H1 (cell line): Measurements from ENCODE around the gene BABAM2. TPM values are rescaled to one million over a fixed set of nuclear protein-coding genes. Genes with fewer than 3 reads are reported as not detected.

ENCODE experiments used
- CTCF ChIA-PET: fragments of 300-600 bp; sonication (Branson Sonifier 250); formaldehyde crosslinking; loops from one replicate; lab custom pipeline; 2021; ENCODE audit not compliant: partially characterized antibody; lab: Charles Lee
- POLR2A ChIA-PET: fragments of 300-600 bp; sonication (Branson Sonifier 250); formaldehyde crosslinking; loops from one replicate; lab custom pipeline; 2021; ENCODE audit warnings: inconsistent platforms; ENCODE audit not compliant: partially characterized antibody; lab: Charles Lee
- DNase-seq, 2 experiments: peaks; one replicate each; pipeline versions ENCODE4 v3.0.0 to v3.0.0-alpha.2; 2010 to 2022; ENCODE audit warnings: low spot score in 2 of 2, low read depth in 1 of 2, mixed read lengths in 1 of 2
- FAIRE-seq: peaks from 2 replicates; lab custom pipeline; 2011; peaks lifted over from hg19 to GRCh38; lab: Jason Lieb, UNC
- H2AFZ ChIP-seq: 2 replicates; pipeline ENCODE4 v1.8.1; 2012; ENCODE audit warnings: low read length, inconsistent platforms
- H2AK5ac ChIP-seq: 2 replicates; pipeline ENCODE4 v1.6.1; 2013; ENCODE audit warnings: low read depth, low read length
- H2BK120ac ChIP-seq: replicated peaks from 2 replicates; pipeline ENCODE3; 2013; ENCODE audit warnings: low read depth, low read length, inconsistent platforms
- H2BK12ac ChIP-seq: 2 replicates; pipeline ENCODE4 v1.6.1; 2013; ENCODE audit warnings: low read depth, low read length
- H2BK15ac ChIP-seq: 2 replicates; pipeline ENCODE4 v1.6.1; 2013; ENCODE audit warnings: low read length
- H2BK20ac ChIP-seq: 2 replicates; pipeline ENCODE4 v1.6.1; 2013; ENCODE audit warnings: low read length
- H2BK5ac ChIP-seq: 2 replicates; pipeline ENCODE4 v1.6.1; 2013; ENCODE audit warnings: low read depth, low read length
- H3K14ac ChIP-seq: 2 replicates; pipeline ENCODE4 v1.6.1; 2013; ENCODE audit warnings: inconsistent platforms; ENCODE audit not compliant: insufficient read length
- H3K18ac ChIP-seq: 2 replicates; pipeline ENCODE4 v1.6.1; 2013; ENCODE audit warnings: low read length; ENCODE audit errors: extremely low read depth
- H3K23ac ChIP-seq: 2 replicates; pipeline ENCODE4 v1.6.1; 2013; ENCODE audit warnings: inconsistent platforms; ENCODE audit not compliant: insufficient read length
- H3K23me2 ChIP-seq: 2 replicates; pipeline ENCODE4 v1.6.1; 2013; ENCODE audit warnings: low read depth, low read length
- H3K27ac ChIP-seq: 2 replicates; pipeline ENCODE4 v1.6.1; 2011; ENCODE audit warnings: low read depth, low read length, inconsistent platforms
- H3K27me3 ChIP-seq, 4 experiments: replicated peaks in 1 of 4; 1 replicate in 1 of 4; 2 replicates in 3 of 4; pipeline versions ENCODE4 v1.6.1 to v1.8.1; 2011 to 2013; ENCODE audit warnings: low read length in 3 of 4, mild to moderate bottlenecking in 3 of 4, inconsistent platforms in 2 of 4, mixed read lengths in 2 of 4, moderate library complexity in 1 of 4; ENCODE audit not compliant: control insufficient read depth in 3 of 4, insufficient read depth in 3 of 4; ENCODE audit errors: extremely low read depth in 1 of 4
- H3K36me3 ChIP-seq, 4 experiments: 2 replicates each; pipeline versions ENCODE4 v1.6.1 to v1.8.1; 2011 to 2013; ENCODE audit warnings: mild to moderate bottlenecking in 4 of 4, low read length in 3 of 4, moderate library complexity in 2 of 4, control low read depth in 1 of 4, inconsistent platforms in 1 of 4; ENCODE audit not compliant: insufficient read depth in 4 of 4, control insufficient read depth in 2 of 4
- H3K4ac ChIP-seq: replicated peaks from 2 replicates; pipeline ENCODE3; 2013; ENCODE audit warnings: low read length, low read depth, mixed read lengths, inconsistent platforms; ENCODE audit not compliant: insufficient read length
- H3K4me1 ChIP-seq, 4 experiments: replicated peaks in 1 of 4; 1 replicate in 1 of 4; 2 replicates in 3 of 4; pipeline versions ENCODE4 v1.6.1 to v1.8.1; 2011 to 2013; ENCODE audit warnings: low read length in 3 of 4, inconsistent platforms in 2 of 4, mixed read lengths in 1 of 4; ENCODE audit not compliant: insufficient read depth in 4 of 4, control insufficient read depth in 3 of 4
- H3K4me2 ChIP-seq, 2 experiments: 2 replicates each; pipeline versions ENCODE4 v1.6.1 to v1.8.1; 2011 to 2013; ENCODE audit warnings: low read depth in 2 of 2, low read length in 2 of 2, control low read depth in 1 of 2, inconsistent platforms in 1 of 2, mild to moderate bottlenecking in 1 of 2; ENCODE audit not compliant: insufficient read depth in 1 of 2
- H3K4me3 ChIP-seq, 4 experiments: fragments of 200-600, 300-600 bp in 1 of 4; sonication (generic), shearing (Covaris generic), sonication (Bioruptor Twin) in 1 of 4; 2 replicates each; pipeline versions ENCODE4 v1.5.1 to v1.8.1; 2011 to 2016; ENCODE audit warnings: low read length in 4 of 4, low read depth in 3 of 4, control low read depth in 2 of 4, inconsistent platforms in 2 of 4, mild to moderate bottlenecking in 2 of 4, mixed read lengths in 1 of 4, moderate library complexity in 1 of 4; ENCODE audit not compliant: insufficient read depth in 2 of 4; ENCODE audit errors: extremely low read depth in 1 of 4
- H3K56ac ChIP-seq: replicated peaks from 2 replicates; pipeline ENCODE3; 2013; ENCODE audit warnings: low read depth, mild to moderate bottlenecking, mixed read lengths, low read length, inconsistent platforms; ENCODE audit not compliant: insufficient read length
- H3K79me1 ChIP-seq: 2 replicates; pipeline ENCODE4 v1.6.1; 2013; ENCODE audit warnings: low read depth, low read length, control low read depth
- H3K79me2 ChIP-seq, 2 experiments: 2 replicates each; pipeline versions ENCODE4 v1.6.1 to v1.8.1; 2012 to 2013; ENCODE audit warnings: low read length in 2 of 2, mild to moderate bottlenecking in 2 of 2, inconsistent platforms in 1 of 2; ENCODE audit not compliant: insufficient read depth in 2 of 2, control insufficient read depth in 1 of 2
- H3K9ac ChIP-seq, 4 experiments: replicated peaks in 1 of 4; 1 replicate in 1 of 4; 2 replicates in 3 of 4; pipeline versions ENCODE4 v1.6.1 to v1.8.1; 2011 to 2013; ENCODE audit warnings: low read depth in 3 of 4, low read length in 3 of 4, control low read depth in 2 of 4, mild to moderate bottlenecking in 2 of 4, moderate library complexity in 2 of 4, inconsistent platforms in 1 of 4; ENCODE audit errors: extremely low read depth in 1 of 4
- H3K9me3 ChIP-seq, 2 experiments: 2 replicates each; pipeline versions ENCODE4 v1.6.1 to v1.8.1; 2012 to 2013; ENCODE audit warnings: mild to moderate bottlenecking in 2 of 2, moderate library complexity in 2 of 2, control low read depth in 1 of 2, inconsistent platforms in 1 of 2, low read depth in 1 of 2, low read length in 1 of 2, mixed read lengths in 1 of 2; ENCODE audit not compliant: insufficient read depth in 2 of 2
- H4K20me1 ChIP-seq, 2 experiments: replicated peaks in 1 of 2; 2 replicates each; pipeline versions ENCODE3 to v1.8.1; 2011 to 2013; ENCODE audit warnings: inconsistent platforms in 2 of 2, low read length in 2 of 2, mild to moderate bottlenecking in 1 of 2; ENCODE audit not compliant: insufficient read depth in 2 of 2, control insufficient read depth in 1 of 2
- H4K5ac ChIP-seq: 2 replicates; pipeline ENCODE4 v1.6.1; 2013; ENCODE audit warnings: low read length, low read depth, mixed read lengths, inconsistent platforms; ENCODE audit not compliant: insufficient read length
- H4K8ac ChIP-seq: 2 replicates; pipeline ENCODE4 v1.8.0; 2013; ENCODE audit warnings: mild to moderate bottlenecking, moderate library complexity, low read length, inconsistent platforms; ENCODE audit not compliant: insufficient read depth; ENCODE audit errors: extremely low read depth
- H4K91ac ChIP-seq: replicated peaks from 2 replicates; pipeline ENCODE3; 2013; ENCODE audit warnings: low read length, mixed read lengths, inconsistent platforms; ENCODE audit not compliant: insufficient read length
- WGBS, 2 experiments: shearing (Covaris generic) in 1 of 2; methylation state at CpG; one replicate each; pipeline versions ENCODE4 v1.1.6 to v1.1.7; 2013 to 2015; ENCODE audit warnings: low lambda C conversion rate in 2 of 2, mixed read lengths in 2 of 2, inconsistent platforms in 1 of 2, low coverage in 1 of 2, missing lambda C conversion rate in 1 of 2; ENCODE audit not compliant: insufficient replicate concordance in 2 of 2, insufficient coverage in 1 of 2, insufficient read length in 1 of 2; ENCODE audit errors: extremely low coverage in 1 of 2, missing lambda C conversion rate in 1 of 2; 5-methylcytosine and 5-hydroxymethylcytosine counted together
- polyA plus RNA-seq, 7 experiments: library from polyadenylated mRNA; depleted of rRNA in 3 of 7; stranded (reverse) in 5 of 7; unstranded in 2 of 7; fragments of >200 nt in 5 of 7; fragments of 200-250 nt in 2 of 7; gene quantifications; 1 replicate in 5 of 7; 2 replicates in 1 of 7; 4 replicates in 1 of 7; pipeline versions ENCODE4 v1.2.1 to v1.2.3, GENCODE V29; 2011 to 2013; ENCODE audit warnings: missing spikeins in 2 of 7, mixed read lengths in 2 of 7
- total RNA-seq: library from RNA; stranded (reverse); fragmentation: NEBNext Ultra II Directional; extraction: Animal tissue kit (Norgen Biotek cat#: 25700); gene quantifications from 2 replicates; pipeline ENCODE4 v1.2.1, GENCODE V29; 2021

The BABAM2 gene
- total and polyA plus RNA-seq, 2 of the 8 experiments (the other 6 are each of a cell fraction or from before 2014, with no cell fraction given), result 15.8 to 20.9 TPM

GRCh38 chr2:27935026-27935425 lies 44.5 kb downstream of the BABAM2 start:
- H3K18ac ChIP-seq, result no peak overlapping the region
- H4K8ac ChIP-seq, result no peak overlapping the region
- no peak overlapping the region for H3K14ac ChIP-seq
- no peak overlapping the region for H3K4me2 ChIP-seq
- H4K91ac ChIP-seq, result no peak overlapping the region
- H3K4me3 ChIP-seq, result no peak overlapping the region
- no peak overlapping the region for H3K56ac ChIP-seq
- no peaks in the 10 kb centered on the region for H3K9me3 ChIP-seq
- no peaks in the 10 kb centered on the region for H3K23me2 ChIP-seq
- no peak overlapping the region for H2BK5ac ChIP-seq
- WGBS, 2 experiments, result 95% methylated on average over 3 of the region's 3 CpGs; no CpG with 5 or more reads in 1 of the 2 experiments
- H3K27ac ChIP-seq, result no peak overlapping the region
- no peak overlapping the region for H3K23ac ChIP-seq
- no peak overlapping the region for H4K5ac ChIP-seq
- ChIA-PET POLR2A (interaction anchor here (1.3 kb wide), 1 partner anchor 11 kb away, joined by 3 read pairs; no protein-coding TSS in a partner anchor), CTCF (interaction anchor here (0.6 to 0.7 kb wide), 2 partner anchors 480 to 576 kb away, joined by 3 to 4 read pairs; no protein-coding TSS in a partner anchor)
- H2AFZ ChIP-seq, result no peak overlapping the region
- no peak for FAIRE-seq
- H3K4ac ChIP-seq, result no peak overlapping the region
- H3K27me3 ChIP-seq, result no peaks in the 10 kb centered on the region
- H2AK5ac ChIP-seq, result no peak overlapping the region
- H3K79me1 ChIP-seq, result no peaks in the 10 kb centered on the region
- no peak overlapping the region for H2BK20ac ChIP-seq
- H2BK120ac ChIP-seq, result no peak overlapping the region
- no peak overlapping the region for H2BK12ac ChIP-seq
- DNase-seq, result no peak
- H3K36me3 ChIP-seq, result no peaks in the 10 kb centered on the region
- H2BK15ac ChIP-seq, result no peak overlapping the region
- H3K4me1 ChIP-seq, result no peaks in the 10 kb centered on the region
- H4K20me1 ChIP-seq, result peaks cover 0 to 2% of the 10 kb centered on the region in 2 experiments
- no peaks in the 10 kb centered on the region for H3K79me2 ChIP-seq
- H3K9ac ChIP-seq, result no peak overlapping the region
